ENCODE data around the gene MYF6. TPM values are rescaled to one million over a fixed set of nuclear protein-coding genes. Genes with fewer than 3 reads are reported as not detected.

MYF6 gene
- total RNA-seq, 2 experiments from 2014 or later, result not detected

- H3K4me2 ChIP-seq (ENCODE audit: low read length), result no peak overlapping the region
- BruUV-seq (replicated peaks), result no TSS peak
- no peaks in the 10 kb centered on the region for H3K79me2 ChIP-seq (ENCODE audit: insufficient read depth, low read depth, low read length)
- no peak for DNase-seq (ENCODE audit: low spot score)
- no peaks in the 10 kb centered on the region for H3K4me1 ChIP-seq (ENCODE audit: insufficient read depth, low read length, poor library complexity, severe bottlenecking)
- H3K27ac ChIP-seq (ENCODE audit: low read depth, low read length, poor library complexity, severe bottlenecking), result no peak overlapping the region
- no peaks in the 10 kb centered on the region for H3K36me3 ChIP-seq (ENCODE audit: insufficient read depth, low read length)
- H2AFZ ChIP-seq (ENCODE audit: low read length), result no peak overlapping the region
- intact Hi-C loops (cut with micrococcal nuclease; ENCODE audit: unreplicated experiment), result no loop called here
- no peak overlapping the region for H3K4me3 ChIP-seq (ENCODE audit: low read depth, low read length, poor library complexity, severe bottlenecking)
- no peaks in the 10 kb centered on the region for H4K20me1 ChIP-seq (ENCODE audit: insufficient read depth, low read length)
- POLR2A ChIA-PET, result no interaction called here
- TF ChIP-seq EZH2phosphoT487 (IDR thresholded peaks at IDR 0.05; ENCODE audit: borderline replicate concordance, low read depth, low read length) (no peak), CTCF (conservative IDR thresholded peaks at IDR 0.05; ENCODE audit: low read length) (no peak)
- H3K9me2 ChIP-seq (ENCODE audit: insufficient read depth, low read length), result no peaks in the 10 kb centered on the region
- H3K9me3 ChIP-seq (ENCODE audit: low read length), result no peaks in the 10 kb centered on the region
- CTCF ChIA-PET (ENCODE audit: unreplicated experiment), result no interaction called here
Observed at GRCh38 chr12:80754274-80754673, 46.8 kb downstream of the MYF6 start.

GRCh38 chr12:80756875-80757274 lies 49.4 kb downstream of the MYF6 start:
- CTCF ChIA-PET (ENCODE audit: unreplicated experiment), result no interaction called here
- no peak for DNase-seq (ENCODE audit: low spot score)
- POLR2A ChIA-PET, result interaction anchor here (0.7 kb wide), 1 partner anchor 170 kb away, joined by 3 read pairs; no protein-coding TSS in a partner anchor
- intact Hi-C loops (cut with micrococcal nuclease; ENCODE audit: unreplicated experiment), result no loop called here
- H3K9me3 ChIP-seq (ENCODE audit: low read length), result no peaks in the 10 kb centered on the region
- no peak overlapping the region for H3K27ac ChIP-seq (ENCODE audit: low read depth, low read length, poor library complexity, severe bottlenecking)
- no peak overlapping the region for H2AFZ ChIP-seq (ENCODE audit: low read length)
- H3K4me1 ChIP-seq (ENCODE audit: insufficient read depth, low read length, poor library complexity, severe bottlenecking), result no peaks in the 10 kb centered on the region
- no peaks in the 10 kb centered on the region for H4K20me1 ChIP-seq (ENCODE audit: insufficient read depth, low read length)
- BruUV-seq (replicated peaks), result no TSS peak
- H3K4me2 ChIP-seq (ENCODE audit: low read length), result no peak overlapping the region
- no peaks in the 10 kb centered on the region for H3K9me2 ChIP-seq (ENCODE audit: insufficient read depth, low read length)
- no peak for TF ChIP-seq CTCF (conservative IDR thresholded peaks at IDR 0.05; ENCODE audit: low read length)
- no peak for TF ChIP-seq EZH2phosphoT487 (IDR thresholded peaks at IDR 0.05; ENCODE audit: borderline replicate concordance, low read depth, low read length)
- H3K79me2 ChIP-seq (ENCODE audit: insufficient read depth, low read depth, low read length), result no peaks in the 10 kb centered on the region
- no peaks in the 10 kb centered on the region for H3K36me3 ChIP-seq (ENCODE audit: insufficient read depth, low read length)
- H3K4me3 ChIP-seq (ENCODE audit: low read depth, low read length, poor library complexity, severe bottlenecking), result no peak overlapping the region

Other genes starting within 250 kb of the MYF6 start
- gene MYF5, start 9.3 kb downstream of the MYF6 start, total RNA-seq (2014; rRNA removed; shearing (Covaris generic)), result not detected in 2 replicates
- gene MYF5, start 9.3 kb downstream of the MYF6 start, total RNA-seq (2022), result not detected in 2 replicates
- gene LIN7A, start 230.3 kb downstream of the MYF6 start, total RNA-seq (2014; rRNA removed; shearing (Covaris generic)), result 0.10 TPM in 1 of 2 replicates, not detected in the other
- 0.39 and 0.61 TPM in 2 replicates for gene LIN7A, start 230.3 kb downstream of the MYF6 start, total RNA-seq (2022)

Data from OCI-LY7 (cell line).